Skin epidermis (tissue), 12 donors: ENCODE measurements around the gene ACAD9.
"Not testable (repeated sequence)": the region's sequence is repeated elsewhere in the genome, so short reads cannot be mapped to it uniquely, and the experiment has no call there.

Source experiments
- H3K27ac ChIP-seq, 21 experiments: fragments of 200-600 bp; sonication (generic) in 11 of 21; one replicate each; pipeline ENCODE4 v1.5.0; 2020; ENCODE audit warnings: mild to moderate bottlenecking in 3 of 21, inconsistent platforms in 2 of 21, moderate library complexity in 2 of 21
- H3K4me3 ChIP-seq, 7 experiments: fragments of 200-600 bp; sonication (generic) in 2 of 7; one replicate each; pipeline ENCODE4 v1.5.0; 2020; ENCODE audit warnings: inconsistent platforms in 2 of 7, mild to moderate bottlenecking in 2 of 7, moderate library complexity in 1 of 7

ACAD9 gene

DNA sequence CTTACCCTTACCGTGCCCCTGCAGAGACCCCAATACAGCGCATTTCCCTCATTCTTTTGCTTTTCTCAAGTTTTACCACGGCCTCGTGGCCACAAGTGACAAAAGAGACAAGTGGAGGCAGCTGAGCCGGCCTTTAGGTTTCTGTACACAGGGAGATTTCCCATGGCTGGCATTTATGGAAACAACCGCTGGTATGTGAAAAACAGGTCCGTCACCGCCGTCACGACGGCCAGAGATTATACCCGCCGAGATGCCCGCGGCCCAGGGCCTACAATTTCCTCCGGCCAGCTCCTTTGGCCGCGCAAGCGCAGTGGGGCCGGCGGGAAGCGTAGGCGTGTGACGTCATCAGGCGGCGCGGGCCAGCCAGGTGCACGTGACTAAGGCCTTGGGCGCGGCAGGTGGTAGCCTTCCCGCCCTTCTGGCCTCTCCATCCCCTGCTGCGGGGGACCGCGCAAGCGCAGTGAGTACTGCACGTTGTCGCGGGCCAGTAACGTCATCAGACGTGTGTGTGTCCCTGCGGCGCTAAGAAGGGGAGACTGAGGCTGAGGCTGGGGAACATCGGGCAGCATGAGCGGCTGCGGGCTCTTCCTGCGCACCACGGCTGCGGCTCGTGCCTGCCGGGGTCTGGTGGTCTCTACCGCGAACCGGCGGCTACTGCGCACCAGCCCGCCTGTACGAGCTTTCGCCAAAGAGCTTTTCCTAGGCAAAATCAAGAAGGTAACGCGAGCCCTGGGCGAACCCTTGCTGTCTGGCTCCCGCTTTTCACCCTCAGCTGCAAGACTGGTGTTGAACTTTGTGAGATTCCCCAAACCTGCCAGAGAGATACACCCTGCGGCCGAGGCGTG lies at the start of gene ACAD9:
TSS of gene ACAD9 (plus strand) at position 496 of the 845 bp plus-strand sequence. CDS start at position 568, 72 bp downstream.
- peak within 1 kb of the TSS; percentile 71 to 99 (median 94) for H3K27ac ChIP-seq

DNA sequence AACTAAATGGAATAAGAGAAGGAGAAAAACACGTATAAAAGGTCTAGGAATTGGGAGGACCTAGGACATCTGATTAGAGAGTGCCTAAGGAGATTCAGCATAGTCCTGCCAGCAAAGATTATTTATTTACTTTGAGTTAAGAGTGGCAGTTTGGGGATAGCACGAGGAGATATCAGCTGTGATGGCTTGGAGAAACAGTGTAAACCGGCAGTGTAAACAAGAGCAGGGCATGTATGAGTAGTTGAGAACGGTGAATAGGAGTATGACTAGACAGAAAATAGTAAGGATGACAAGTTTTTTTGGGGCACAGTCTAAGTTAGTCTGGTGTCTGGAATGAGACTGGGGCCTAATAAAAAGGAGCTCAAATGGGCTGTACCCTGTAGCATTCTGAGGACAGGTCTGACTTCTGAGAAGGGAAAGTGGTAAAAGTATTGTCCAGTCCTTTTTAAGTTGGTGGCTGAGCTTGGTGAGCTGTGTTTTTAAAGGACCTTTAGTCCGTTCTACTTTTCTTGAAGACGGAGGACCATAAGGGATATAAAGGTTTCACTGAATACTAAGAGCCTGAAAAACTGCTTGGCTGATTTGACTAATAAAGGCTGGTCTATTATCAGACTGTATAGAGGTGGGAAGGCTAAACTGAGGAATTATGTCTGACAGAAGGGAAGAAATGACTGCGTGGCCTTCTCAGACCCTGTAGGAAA lies 49.3 kb upstream of the ACAD9 start:
- not testable (repeated sequence) for H3K4me3 ChIP-seq, H3K27ac ChIP-seq

More for the DNA sequence above, at the start of gene ACAD9:
- H3K4me3 ChIP-seq: peak within 1 kb of the TSS; percentile 56 to 79 (median 66)

DNA sequence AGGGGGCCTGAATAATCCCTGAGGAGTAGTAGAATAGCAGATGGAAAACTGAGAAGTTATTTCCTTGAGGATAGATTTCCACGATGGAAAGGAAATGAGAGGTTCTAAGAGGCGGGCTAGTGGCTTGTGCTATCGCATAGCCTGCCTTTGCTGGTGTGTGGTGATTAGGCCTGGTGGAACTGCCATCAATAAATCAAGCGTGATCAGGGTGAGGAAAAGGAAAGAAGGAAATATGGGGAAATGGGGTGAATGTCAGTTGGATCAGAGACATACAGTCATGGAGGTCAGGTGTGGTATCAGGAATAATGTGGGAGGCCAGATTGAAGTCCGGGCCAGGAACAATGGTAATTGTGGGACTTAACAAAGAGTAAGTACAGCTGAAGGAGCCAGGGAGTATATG lies 48.7 kb upstream of the ACAD9 start:
- H3K27ac ChIP-seq, H3K4me3 ChIP-seq: not testable (repeated sequence)

DNA sequence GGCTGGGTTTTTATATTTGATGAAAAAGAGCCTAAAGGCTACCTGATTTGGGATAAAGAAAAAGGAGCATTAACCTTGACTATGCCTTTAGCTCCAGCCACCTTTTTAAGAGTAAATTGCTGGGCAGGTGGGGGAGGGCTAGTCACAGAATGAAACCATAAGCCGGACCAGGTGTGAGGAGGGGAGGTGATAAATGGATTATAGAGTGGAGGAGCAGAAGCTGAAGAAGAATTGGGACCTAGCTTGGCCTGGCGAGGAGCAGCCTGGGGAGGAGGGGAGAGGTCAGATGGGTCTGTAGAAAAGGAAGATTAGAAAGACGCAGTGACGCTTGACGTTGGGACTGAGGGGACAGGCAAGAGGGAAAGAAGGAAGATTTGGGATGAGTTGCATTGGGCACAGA lies 46.4 kb upstream of the ACAD9 start:
- not testable (repeated sequence) for H3K27ac ChIP-seq, H3K4me3 ChIP-seq

DNA sequence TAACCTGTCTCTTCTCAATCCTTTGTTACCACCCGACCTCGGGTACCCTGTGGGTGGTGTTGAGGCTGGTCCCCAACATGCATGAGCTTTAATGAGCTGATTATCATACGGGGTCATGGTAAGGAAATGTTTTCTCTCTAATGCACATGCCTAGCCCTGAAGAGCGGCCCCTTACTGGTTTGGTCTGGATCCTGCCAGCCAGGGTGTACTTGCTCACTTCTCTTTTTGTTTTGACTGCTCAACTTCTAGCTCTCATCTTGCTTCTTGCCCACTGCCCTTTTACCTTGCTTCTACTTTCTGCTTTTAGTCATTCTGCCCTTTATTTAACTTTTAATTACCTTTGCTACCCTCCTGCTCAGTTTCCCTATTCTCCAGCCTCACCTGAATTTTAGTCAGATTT lies 44.3 kb upstream of the ACAD9 start:
- no peak overlapping the region for H3K4me3 ChIP-seq

DNA sequence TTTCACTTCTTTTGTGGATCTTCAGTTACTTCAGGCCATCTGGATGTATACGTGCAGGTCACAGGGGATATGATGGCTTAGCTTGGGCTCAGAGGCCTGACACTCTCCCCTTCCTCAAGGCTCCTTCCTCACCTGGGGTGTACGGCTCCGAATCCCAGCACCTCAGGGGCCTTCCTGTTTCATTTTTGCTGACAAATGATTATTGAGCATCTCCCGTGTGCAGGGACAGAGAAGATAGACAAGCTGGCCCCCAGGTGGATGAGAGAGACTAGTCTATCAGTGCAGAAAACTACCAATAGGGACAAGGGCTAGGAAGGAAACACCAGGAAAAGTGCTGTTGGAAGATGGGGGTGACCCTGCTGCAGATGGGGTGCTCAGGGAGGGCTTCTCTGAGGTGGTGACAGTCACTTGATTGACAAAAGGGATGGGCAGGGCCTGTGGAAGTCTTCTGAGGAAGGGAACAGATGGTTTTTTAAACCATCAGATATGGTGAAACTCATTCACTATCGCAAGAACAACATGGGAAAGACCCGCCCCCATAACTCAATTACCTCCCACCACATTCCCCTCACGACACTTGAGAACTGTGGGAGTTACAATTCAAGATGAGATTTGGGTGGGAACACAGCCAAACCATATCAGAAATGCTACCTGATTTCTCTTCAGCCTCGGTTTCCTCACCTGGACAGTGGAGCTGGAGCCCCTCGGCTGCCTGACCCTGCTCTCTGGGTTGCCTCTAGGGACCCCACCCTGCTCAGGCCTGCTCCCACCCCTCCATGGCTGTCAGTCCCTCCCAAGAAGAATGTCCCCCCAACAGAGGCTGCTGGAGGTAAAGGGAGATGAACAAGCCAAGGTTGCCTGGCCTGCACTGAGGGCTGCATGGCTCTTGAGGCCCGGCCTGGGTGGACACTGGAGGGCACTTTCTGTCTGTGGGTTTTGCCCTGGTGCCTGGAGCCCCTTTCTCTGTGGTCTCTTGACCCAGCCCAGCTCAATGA lies 37.2 kb upstream of the ACAD9 start:
- no peak overlapping the region for H3K4me3 ChIP-seq

More for the DNA sequence above, 44.3 kb upstream of the ACAD9 start:
- H3K27ac ChIP-seq: no peak overlapping the region

DNA sequence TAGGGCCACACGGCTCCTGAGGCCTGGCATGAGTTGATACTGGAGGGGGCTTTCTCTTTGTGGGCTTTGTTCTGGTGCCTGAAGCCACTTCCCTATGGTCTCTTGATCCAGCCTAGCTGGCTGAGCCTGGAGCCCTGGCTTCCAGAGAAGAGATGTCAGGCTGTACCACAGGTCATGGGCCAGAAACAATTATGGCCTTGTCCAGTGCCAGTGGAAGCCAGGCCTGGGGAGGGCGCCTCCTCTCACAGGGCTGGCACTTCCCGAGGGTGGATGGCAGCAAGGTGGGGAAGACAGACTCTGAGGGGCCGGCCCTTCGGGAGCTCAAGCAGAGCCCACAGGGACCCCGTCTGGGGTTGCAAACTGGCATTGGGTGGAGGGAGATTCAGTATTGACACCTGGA lies 34.9 kb upstream of the ACAD9 start:
- Histone ChIP-seq H3K27ac (no peak overlapping the region), H3K4me3 (no peak overlapping the region)

More for the DNA sequence above, 37.2 kb upstream of the ACAD9 start:
- no peak overlapping the region for H3K27ac ChIP-seq

DNA sequence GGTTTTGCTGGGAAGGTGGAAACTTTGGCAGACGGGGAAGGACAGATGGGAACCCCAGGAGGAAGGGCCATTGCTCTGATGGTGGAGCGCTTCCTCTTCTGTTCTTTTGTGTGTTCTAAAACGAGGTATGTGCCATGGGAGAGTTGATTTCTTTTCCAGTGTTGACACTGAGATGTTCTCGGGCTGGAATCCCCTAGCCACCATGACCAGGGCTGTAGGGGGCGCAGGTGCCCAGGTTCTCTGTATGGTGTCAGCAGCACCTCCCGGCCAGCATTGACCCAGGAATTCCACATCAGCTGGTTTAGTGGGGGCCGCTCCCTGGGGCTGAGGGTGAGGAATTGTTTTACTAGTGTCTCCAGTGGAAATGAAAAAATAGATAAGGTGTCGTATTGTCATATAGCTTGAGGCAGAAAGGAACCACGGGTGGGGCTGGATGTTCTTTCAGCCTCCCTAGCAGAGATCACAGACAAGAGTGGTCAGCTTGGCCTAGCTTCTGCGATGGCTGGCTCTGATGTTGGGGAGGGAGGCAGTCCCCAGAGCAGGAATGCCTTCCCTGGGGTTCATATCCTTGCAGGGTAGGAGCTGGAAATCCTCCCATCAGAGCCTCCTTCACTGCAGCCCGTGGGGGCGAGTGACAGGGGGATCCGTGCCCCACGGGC lies 34.2 kb upstream of the ACAD9 start:
- peak overlapping the region in 6 of 7 experiments; percentile 20 to 46 (median 37) for H3K4me3 ChIP-seq
- peak overlapping the region in 6 of 21 experiments; percentile 23 to 61 (median 40) for H3K27ac ChIP-seq

DNA sequence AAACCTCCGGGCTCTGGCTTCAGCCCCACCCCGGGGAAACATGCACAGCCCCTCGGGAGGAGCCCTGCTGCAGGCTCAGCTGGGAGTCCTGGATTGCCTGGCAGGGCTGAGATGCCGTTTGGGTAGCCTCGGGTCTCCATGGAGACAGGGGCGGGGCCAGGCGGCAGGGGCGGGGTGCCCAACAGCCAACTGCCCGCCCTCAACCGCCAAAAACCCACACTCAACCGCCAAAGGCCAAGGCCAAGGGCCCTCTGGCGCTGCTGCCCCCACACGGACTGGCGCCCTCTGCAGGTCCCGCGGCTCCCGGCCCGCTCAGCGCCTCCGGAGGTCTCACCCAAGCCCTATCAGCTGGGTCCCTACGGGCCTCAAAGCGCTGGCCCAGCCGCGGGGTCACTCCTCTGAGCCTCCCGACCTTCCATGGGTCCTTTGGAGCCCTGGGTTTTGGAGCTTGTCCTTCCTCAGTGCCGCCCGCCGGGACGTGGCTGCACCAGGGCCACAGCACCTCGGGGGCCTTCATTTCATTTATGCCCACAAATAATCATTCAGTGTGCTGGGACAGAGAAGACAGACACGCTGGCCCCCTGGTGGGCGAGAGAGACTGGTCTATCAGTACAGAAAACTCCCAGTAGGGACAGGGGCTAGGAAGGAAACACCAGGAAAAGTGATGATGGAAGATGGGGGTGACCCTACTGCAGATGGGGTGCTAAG lies 33.5 kb upstream of the ACAD9 start:
- H3K4me3 ChIP-seq: peak overlapping the region; percentile 11 to 46 (median 33)
- H3K27ac ChIP-seq: peak overlapping the region in 15 of 21 experiments; percentile 19 to 76 (median 43)

DNA sequence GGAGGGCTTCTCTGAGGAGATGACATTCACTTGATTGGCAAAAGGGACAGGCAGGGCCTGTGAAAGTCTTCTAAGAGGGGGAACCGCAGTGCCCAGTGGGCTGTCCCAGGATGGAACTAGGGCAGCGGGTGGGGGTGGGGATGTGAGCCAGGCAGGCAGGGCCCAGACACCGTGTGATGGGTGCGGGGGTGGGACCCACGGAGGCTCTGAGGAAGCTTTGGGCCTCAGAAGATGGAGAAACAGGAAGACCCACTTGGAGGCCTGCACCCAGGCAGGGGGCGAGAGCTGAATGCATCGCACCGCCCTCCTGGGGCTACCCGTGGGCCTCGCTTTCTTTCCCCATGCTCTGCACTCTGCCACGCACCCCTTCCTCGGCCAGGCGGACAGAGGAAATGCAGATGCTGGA lies 32.9 kb upstream of the ACAD9 start:
- H3K4me3 ChIP-seq: peak overlapping the region in 2 of 7 experiments; percentile 33 to 41
- peak overlapping the region in 5 of 21 experiments; percentile 21 to 72 (median 38) for H3K27ac ChIP-seq

DNA sequence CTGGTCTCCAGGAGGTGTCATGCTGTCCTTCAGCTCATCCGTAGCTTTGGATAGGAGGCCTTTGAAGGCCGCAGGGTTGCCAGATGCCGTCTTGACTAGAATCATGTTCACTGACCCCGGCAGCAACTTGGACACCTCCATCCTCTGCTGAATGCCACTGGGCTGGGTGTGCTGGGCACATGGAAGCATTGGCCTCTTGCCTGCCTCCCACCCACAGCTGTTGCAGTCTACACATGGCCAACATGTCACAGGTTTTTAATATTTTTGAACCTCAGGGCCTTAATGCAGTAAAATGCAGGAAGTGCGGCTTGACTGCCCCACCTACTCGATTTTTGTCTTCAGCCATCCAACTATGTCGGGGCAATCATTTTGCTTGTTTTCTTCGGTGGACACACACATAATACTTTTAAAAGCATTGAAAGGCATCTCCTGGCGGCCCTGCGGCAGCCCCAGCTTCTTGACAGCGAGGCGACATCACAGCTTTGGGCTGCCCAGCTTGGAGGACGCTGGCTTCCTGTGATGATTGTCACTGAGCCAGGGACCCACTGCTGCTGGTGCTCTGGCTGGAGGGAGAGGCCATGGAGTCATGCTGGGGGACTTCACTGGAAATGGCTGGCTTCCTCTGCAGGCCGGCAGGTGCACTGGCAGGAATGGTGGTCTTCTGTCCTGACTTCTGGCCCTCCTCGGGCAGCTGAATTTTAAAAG lies 31.6 kb upstream of the ACAD9 start:
- Histone ChIP-seq H3K27ac (no peak overlapping the region), H3K4me3 (no peak overlapping the region)

DNA sequence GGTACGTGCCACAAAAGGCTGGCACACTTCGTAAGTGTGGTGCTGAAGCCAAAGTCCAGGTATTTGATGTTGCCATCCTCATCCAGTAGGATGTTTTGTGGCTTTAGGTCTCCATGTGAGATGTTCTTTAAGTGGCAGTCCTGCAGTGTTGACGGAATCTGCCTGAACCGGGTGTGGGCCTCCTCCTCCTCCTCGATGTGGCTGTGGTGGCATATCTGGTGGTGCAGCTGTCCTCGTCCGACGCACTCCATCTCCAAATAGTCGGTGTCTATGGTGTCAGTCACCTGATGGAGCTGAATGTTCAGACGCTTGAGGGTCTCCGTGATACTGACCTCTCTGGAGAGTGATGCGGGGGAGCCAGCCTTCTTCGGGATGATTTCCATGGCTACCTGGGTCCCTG lies 30.5 kb upstream of the ACAD9 start:
- Histone ChIP-seq H3K27ac (no peak overlapping the region), H3K4me3 (no peak overlapping the region)

DNA sequence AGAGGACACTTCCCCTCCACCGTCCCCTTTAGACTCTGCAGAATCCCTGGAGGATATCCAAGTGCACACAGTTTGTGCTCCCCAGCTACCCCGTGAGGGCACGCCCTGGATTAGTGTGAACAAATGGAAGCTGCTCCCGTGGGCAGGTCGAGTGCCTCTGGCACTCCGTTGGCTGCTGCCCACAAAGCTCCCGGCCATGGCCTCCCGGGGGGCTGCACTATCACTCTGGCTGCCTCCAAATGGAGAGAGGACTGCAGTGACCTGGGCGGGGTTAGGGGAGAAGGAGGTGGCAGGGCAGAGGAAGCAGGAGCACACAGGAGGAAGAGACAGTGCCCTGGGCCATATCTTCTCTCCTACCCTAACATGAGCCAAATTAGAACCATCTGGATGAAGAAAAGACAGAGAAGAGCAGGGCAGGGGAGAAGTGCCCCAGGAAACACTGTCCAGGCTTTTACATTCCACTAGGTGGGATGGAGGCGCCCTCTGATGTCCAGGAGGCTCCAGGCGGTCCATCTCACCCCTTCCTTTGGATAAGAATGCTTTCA lies 29.4 kb upstream of the ACAD9 start:
- H3K4me3 ChIP-seq: no peak overlapping the region
- H3K27ac ChIP-seq: no peak overlapping the region

DNA sequence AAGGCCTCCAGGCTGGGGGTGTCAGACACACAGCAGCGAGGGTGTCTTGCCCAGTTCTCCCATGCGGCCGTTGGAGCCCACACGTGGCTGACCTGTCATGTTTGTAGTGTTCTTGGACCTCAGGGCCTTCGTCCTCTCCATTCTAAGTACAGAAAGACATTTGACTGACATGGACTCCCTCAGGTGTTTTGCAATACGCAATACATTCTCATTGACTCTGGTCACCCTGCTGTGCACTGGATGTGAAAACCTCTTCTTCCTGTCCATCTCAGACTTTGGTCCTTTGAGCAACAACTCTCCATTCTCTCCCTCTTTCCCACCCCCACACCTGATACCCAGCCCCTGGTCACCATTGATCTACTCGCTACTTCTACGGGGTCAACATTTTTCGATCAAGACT lies 28.9 kb upstream of the ACAD9 start:
- Histone ChIP-seq H3K27ac (no peak overlapping the region), H3K4me3 (no peak overlapping the region)

DNA sequence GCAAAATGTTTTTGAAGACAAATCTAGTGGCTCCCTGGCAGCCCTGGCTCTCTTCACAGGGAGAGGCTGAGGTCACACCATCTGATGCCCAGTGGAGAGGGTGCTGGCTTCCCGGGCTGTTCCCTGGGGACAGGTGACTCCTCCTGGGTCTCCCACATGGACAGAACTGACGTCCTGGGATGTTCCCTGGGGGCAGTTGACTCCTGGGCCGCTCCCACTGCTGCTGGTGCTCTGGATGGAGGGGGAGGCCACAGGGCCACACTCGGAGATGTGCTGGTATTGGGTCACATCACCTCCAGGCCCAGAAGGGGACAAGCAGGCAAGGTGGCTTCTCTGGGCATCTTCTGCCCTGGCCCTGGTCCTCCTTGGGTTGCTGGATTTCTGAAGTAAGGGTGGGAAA lies 27.8 kb upstream of the ACAD9 start:
- Histone ChIP-seq H3K4me3 (no peak overlapping the region), H3K27ac (no peak overlapping the region)

DNA sequence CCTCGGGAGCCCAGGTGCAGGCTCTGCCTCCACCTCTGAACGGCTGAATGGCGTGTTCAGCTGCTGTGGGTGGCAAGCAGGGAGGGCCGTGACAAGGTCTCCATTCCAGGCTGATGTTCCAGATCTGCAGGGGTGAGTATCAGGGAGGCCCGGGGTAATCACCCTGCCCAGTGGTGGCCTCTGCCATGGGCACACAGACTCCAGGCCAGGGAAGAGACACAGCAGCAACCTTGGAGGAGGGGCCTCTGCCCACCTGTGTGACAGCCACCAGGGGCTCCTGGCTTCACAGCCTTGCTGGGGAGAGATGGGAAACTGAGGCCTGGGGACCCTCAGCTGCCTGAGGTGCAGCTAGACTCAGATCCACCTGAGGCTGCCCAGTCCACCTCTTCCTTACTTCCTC lies 25.6 kb upstream of the ACAD9 start:
- H3K4me3 ChIP-seq: no peak overlapping the region
- H3K27ac ChIP-seq: no peak overlapping the region

DNA sequence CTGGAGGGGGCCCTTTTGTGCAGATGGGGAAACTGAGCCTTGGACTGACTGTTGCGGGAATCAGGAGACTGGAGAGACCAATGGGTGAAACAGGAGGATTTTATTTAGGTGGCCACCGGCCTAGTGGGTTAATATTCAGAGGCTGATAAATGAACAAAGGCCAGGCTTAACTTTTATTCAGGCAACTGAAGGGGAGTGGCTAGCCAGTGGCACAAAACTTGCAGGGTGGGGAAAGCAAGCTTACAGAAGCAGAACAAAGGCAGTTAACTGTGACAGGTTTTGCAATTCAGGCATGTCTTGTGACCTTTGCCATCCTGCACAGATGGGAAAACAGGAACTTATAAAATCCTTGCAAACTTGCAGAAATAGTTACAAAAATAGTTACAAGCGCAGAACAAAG lies 24.9 kb upstream of the ACAD9 start:
- no peak overlapping the region for H3K27ac ChIP-seq

DNA sequence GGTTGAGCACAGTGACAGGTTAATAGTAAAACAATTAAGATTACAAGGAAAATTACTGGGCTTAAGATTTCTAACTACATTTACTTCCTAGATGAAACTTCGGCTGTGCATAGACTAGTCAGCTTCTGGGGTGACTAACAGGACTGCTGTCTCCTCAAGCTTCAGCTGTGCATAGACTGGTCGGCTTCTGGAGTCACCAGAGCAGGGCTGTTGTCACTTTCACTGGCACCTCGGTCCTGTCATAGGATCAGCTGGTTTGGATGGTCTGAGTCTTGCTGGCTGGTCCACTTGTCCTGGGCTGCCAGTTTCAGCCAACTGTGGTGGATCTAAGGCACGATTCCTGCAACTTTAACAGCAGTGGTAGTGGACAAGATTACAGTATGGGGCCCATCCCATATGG lies 23.9 kb upstream of the ACAD9 start:
- Histone ChIP-seq H3K4me3 (no peak overlapping the region), H3K27ac (no peak overlapping the region)

More for the DNA sequence above, 24.9 kb upstream of the ACAD9 start:
- no peak overlapping the region for H3K4me3 ChIP-seq
